HepG2 (cell line): ENCODE data around the gene HMG20B. TPM values are rescaled to one million over a fixed set of nuclear protein-coding genes. Genes with fewer than 3 reads are reported as not detected.

Experiments used
- ARID5B ChIP-seq: IDR thresholded peaks from 2 replicates; pipeline ENCODE4 v1.4.0; 2020; ENCODE audit warnings: mild to moderate bottlenecking, missing genetic modification reagents
- ATRX ChIP-seq: sonication (generic); formaldehyde crosslinking; IDR thresholded peaks from 2 replicates; pipeline ENCODE4 v1.4.0; 2020; ENCODE audit warnings: missing genetic modification reagents, borderline replicate concordance
- CREB1 ChIP-seq, 2 experiments: fragments of 450-650 bp in 1 of 2; IDR thresholded peaks; 2 replicates each; pipeline ENCODE4 v1.6.1; 2016 to 2017; ENCODE audit warnings: control low read depth in 1 of 2, mild to moderate bottlenecking in 1 of 2, missing compliant biosample characterization in 1 of 2, missing genetic modification characterization in 1 of 2
- GLI4 ChIP-seq: sonication (generic); formaldehyde crosslinking; IDR thresholded peaks from 2 replicates; pipeline ENCODE4 v1.5.1; 2020; ENCODE audit warnings: missing genetic modification reagents, mild to moderate bottlenecking, moderate library complexity, borderline replicate concordance
- KDM1A ChIP-seq: IDR thresholded peaks from 2 replicates; pipeline ENCODE4 v1.6.1; 2016; ENCODE audit warnings: missing compliant biosample characterization
- KDM2A ChIP-seq: sonication (generic); formaldehyde crosslinking; IDR thresholded peaks from 2 replicates; pipeline ENCODE4 v1.4.0; 2020; ENCODE audit warnings: low read depth, missing genetic modification reagents, borderline replicate concordance
- ZKSCAN5 ChIP-seq: sonication (generic); formaldehyde crosslinking; IDR thresholded peaks from 2 replicates; pipeline ENCODE4 v1.5.1; 2020; ENCODE audit warnings: mild to moderate bottlenecking, missing genetic modification reagents
- polyA plus RNA-seq, 8 experiments: library from polyadenylated mRNA; depleted of rRNA in 3 of 8; stranded (reverse) in 7 of 8; unstranded in 1 of 8; fragments of >200 nt; fragmentation: Illumina TruSeq in 4 of 8; extraction: Trizol in 4 of 8; gene quantifications; 2 replicates each; pipeline versions ENCODE4 v1.2.1 to v1.2.3, GENCODE V29; 2011 to 2016; ENCODE audit warnings: low read depth in 4 of 8, missing spikeins in 1 of 8, mixed read lengths in 1 of 8; ENCODE audit not compliant: insufficient read depth in 1 of 8
- total RNA-seq, 5 experiments: library from RNA; depleted of rRNA; stranded (reverse); fragments of >200 nt; fragmentation: Illumina TruSeq; extraction: Trizol; gene quantifications; 2 replicates each; pipeline ENCODE4 v1.2.3, GENCODE V29; 2016; ENCODE audit warnings: low read depth in 1 of 5
- TF ChIP-seq, protein P1 (sequence below): sonication (generic); formaldehyde crosslinking; conservative IDR thresholded peaks from 2 replicates; pipeline ENCODE4 v1.5.0; 2020; ENCODE audit warnings: missing genetic modification reagents
- TF ChIP-seq, protein P2 (sequence below): sonication (generic); formaldehyde crosslinking; IDR thresholded peaks from 2 replicates; pipeline ENCODE4 v1.4.0; 2020; ENCODE audit warnings: mild to moderate bottlenecking, low read depth, missing genetic modification reagents
- TF ChIP-seq, protein P3 (sequence below), 2 experiments: fragments of 450-650 bp in 1 of 2; sonication (generic) in 1 of 2; formaldehyde crosslinking in 1 of 2; IDR thresholded peaks; 2 replicates each; pipeline versions ENCODE4 v1.6.1 to v1.8.0; 2016 to 2022; ENCODE audit warnings: antibody characterized with exemption in 1 of 2, mild to moderate bottlenecking in 1 of 2, missing genetic modification reagents in 1 of 2

Gene HMG20B
- total and polyA plus RNA-seq, 2 of the 13 experiments (the other 11 are each of a cell fraction or from before 2014, with no cell fraction given), result 23.9 to 29.2 TPM

DNA sequence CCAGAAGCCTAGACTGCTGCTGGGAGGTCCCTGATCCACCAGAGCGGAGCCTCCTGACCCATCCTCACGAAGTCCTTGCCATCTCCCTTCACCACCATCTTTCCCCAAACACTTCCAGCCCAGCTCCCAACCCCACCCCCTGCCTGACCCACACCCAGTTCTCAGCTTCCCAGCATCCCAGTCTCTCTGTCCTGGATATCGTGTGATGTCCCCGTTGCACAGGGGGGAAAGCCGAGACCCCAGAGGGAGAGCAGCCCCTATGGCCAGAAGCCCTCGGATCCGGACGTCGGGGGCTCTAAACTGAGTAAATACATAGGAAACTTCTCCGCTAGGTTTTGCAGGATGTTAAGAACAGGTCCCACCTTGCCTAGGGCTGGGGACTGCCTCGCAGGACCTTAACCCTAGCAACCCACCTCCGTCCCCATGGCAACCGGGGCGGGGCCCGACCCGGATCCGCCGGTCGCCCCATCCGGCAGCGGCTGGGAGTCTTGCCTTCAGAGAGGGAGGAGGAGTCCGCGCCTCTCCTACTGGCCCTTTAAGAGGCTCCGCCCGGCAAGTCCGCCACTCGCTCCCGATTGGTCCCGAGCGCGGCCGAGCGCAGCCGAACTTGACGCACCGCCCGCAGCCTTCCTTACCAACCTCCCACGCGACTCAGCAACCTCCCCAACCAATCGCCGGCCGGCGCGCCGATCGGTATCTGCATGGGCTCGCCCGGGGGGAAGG is 451 bp upstream of the HMG20B start (continued):
- TF ChIP-seq, protein P1, sequence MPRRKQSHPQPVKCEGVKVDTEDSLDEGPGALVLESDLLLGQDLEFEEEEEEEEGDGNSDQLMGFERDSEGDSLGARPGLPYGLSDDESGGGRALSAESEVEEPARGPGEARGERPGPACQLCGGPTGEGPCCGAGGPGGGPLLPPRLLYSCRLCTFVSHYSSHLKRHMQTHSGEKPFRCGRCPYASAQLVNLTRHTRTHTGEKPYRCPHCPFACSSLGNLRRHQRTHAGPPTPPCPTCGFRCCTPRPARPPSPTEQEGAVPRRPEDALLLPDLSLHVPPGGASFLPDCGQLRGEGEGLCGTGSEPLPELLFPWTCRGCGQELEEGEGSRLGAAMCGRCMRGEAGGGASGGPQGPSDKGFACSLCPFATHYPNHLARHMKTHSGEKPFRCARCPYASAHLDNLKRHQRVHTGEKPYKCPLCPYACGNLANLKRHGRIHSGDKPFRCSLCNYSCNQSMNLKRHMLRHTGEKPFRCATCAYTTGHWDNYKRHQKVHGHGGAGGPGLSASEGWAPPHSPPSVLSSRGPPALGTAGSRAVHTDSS, result no peak
- TF ChIP-seq ZKSCAN5 (no peak), KDM1A (no peak), ATRX (CRISPR knock-in tag) (no peak), KDM2A (CRISPR knock-in tag) (no peak), CREB1 (IDR thresholded peaks at IDR 0.05) (peak; percentile 78), CREB1 (CRISPR knock-in tag; IDR thresholded peaks at IDR 0.05) (peak; percentile 57; the same call in 1 of the 2 replicates), ARID5B (CRISPR knock-in tag) (no peak), GLI4 (CRISPR knock-in tag) (no peak)
- TF ChIP-seq, protein P2, sequence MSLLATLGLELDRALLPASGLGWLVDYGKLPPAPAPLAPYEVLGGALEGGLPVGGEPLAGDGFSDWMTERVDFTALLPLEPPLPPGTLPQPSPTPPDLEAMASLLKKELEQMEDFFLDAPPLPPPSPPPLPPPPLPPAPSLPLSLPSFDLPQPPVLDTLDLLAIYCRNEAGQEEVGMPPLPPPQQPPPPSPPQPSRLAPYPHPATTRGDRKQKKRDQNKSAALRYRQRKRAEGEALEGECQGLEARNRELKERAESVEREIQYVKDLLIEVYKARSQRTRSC (CRISPR knock-in tag), result no peak
- TF ChIP-seq, protein P3, sequence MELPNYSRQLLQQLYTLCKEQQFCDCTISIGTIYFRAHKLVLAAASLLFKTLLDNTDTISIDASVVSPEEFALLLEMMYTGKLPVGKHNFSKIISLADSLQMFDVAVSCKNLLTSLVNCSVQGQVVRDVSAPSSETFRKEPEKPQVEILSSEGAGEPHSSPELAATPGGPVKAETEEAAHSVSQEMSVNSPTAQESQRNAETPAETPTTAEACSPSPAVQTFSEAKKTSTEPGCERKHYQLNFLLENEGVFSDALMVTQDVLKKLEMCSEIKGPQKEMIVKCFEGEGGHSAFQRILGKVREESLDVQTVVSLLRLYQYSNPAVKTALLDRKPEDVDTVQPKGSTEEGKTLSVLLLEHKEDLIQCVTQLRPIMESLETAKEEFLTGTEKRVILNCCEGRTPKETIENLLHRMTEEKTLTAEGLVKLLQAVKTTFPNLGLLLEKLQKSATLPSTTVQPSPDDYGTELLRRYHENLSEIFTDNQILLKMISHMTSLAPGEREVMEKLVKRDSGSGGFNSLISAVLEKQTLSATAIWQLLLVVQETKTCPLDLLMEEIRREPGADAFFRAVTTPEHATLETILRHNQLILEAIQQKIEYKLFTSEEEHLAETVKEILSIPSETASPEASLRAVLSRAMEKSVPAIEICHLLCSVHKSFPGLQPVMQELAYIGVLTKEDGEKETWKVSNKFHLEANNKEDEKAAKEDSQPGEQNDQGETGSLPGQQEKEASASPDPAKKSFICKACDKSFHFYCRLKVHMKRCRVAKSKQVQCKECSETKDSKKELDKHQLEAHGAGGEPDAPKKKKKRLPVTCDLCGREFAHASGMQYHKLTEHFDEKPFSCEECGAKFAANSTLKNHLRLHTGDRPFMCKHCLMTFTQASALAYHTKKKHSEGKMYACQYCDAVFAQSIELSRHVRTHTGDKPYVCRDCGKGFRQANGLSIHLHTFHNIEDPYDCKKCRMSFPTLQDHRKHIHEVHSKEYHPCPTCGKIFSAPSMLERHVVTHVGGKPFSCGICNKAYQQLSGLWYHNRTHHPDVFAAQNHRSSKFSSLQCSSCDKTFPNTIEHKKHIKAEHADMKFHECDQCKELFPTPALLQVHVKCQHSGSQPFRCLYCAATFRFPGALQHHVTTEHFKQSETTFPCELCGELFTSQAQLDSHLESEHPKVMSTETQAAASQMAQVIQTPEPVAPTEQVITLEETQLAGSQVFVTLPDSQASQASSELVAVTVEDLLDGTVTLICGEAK (IDR thresholded peaks at IDR 0.05), result no peak
- TF ChIP-seq, protein P3 (CRISPR knock-in tag; IDR thresholded peaks at IDR 0.05), result no peak
